Common myeloid progenitor, CD34-positive (primary cell): ENCODE data around the gene TMEM87B.

Experiments
- CTCF ChIA-PET: fragments of 350-600 bp; sonication (Branson Sonifier 250); formaldehyde crosslinking; loops from one replicate; lab custom pipeline; 2021; ENCODE audit warnings: antibody characterized with exemption; lab: Charles Lee
- POLR2A ChIA-PET: fragments of 350-600 bp; sonication (Branson Sonifier 250); formaldehyde crosslinking; loops from one replicate; lab custom pipeline; 2021; ENCODE audit warnings: antibody characterized with exemption; lab: Charles Lee
- DNase-seq, 3 donors: peaks; one replicate each; pipeline versions ENCODE4 v3.0.0 to v3.0.0-alpha.2; 2013
- H3K27ac ChIP-seq, 2 experiments: 1 replicate in 1 of 2; 2 replicates in 1 of 2; pipeline ENCODE4 v1.7.0; 2013; ENCODE audit warnings: inconsistent platforms in 2 of 2, low read length in 2 of 2, mild to moderate bottlenecking in 2 of 2, low read depth in 1 of 2, moderate library complexity in 1 of 2; ENCODE audit not compliant: severe bottlenecking in 2 of 2, insufficient read depth in 1 of 2, poor library complexity in 1 of 2
- H3K27me3 ChIP-seq, 5 experiments: replicated peaks in 2 of 5; 1 replicate in 3 of 5; 2 replicates in 2 of 5; pipeline versions ENCODE4 v1.6.1 to v1.7.0; 2013; ENCODE audit warnings: low read length in 4 of 5, mild to moderate bottlenecking in 2 of 5, moderate library complexity in 2 of 5, inconsistent platforms in 1 of 5; ENCODE audit not compliant: insufficient read depth in 5 of 5, control insufficient read depth in 4 of 5
- H3K36me3 ChIP-seq, 4 experiments: 1 replicate in 2 of 4; 2 replicates in 2 of 4; pipeline versions ENCODE4 v1.6.1 to v1.7.0; 2013; ENCODE audit warnings: low read length in 3 of 4, control low read depth in 1 of 4, mild to moderate bottlenecking in 1 of 4; ENCODE audit not compliant: control insufficient read depth in 4 of 4, insufficient read depth in 4 of 4
- H3K4me1 ChIP-seq, 4 experiments: 1 replicate in 3 of 4; 2 replicates in 1 of 4; pipeline versions ENCODE4 v1.6.1 to v1.7.1; 2013; ENCODE audit warnings: low read length in 3 of 4, mild to moderate bottlenecking in 3 of 4, control low read depth in 1 of 4, inconsistent platforms in 1 of 4, moderate library complexity in 1 of 4; ENCODE audit not compliant: control insufficient read depth in 4 of 4, insufficient read depth in 4 of 4; ENCODE audit errors: control extremely low read depth in 1 of 4
- H3K4me3 ChIP-seq, 7 experiments: 1 replicate in 4 of 7; 2 replicates in 3 of 7; pipeline versions ENCODE4 v1.5.1 to v1.7.0; 2013; ENCODE audit warnings: mild to moderate bottlenecking in 7 of 7, low read length in 6 of 7, moderate library complexity in 6 of 7, inconsistent platforms in 2 of 7, low read depth in 2 of 7, control low read depth in 1 of 7; ENCODE audit not compliant: insufficient read depth in 4 of 7, control insufficient read depth in 1 of 7; ENCODE audit errors: extremely low read depth in 1 of 7
- H3K9me3 ChIP-seq, 5 experiments: 1 replicate in 4 of 5; 2 replicates in 1 of 5; pipeline versions ENCODE4 v1.6.1 to v1.7.1; 2013; ENCODE audit warnings: low read length in 4 of 5, mild to moderate bottlenecking in 2 of 5, inconsistent platforms in 1 of 5, low read depth in 1 of 5, moderate library complexity in 1 of 5; ENCODE audit not compliant: control insufficient read depth in 4 of 5, insufficient read depth in 2 of 5; ENCODE audit errors: control extremely low read depth in 1 of 5
- WGBS: methylation state at CpG from one replicate; pipeline ENCODE4 v1.1.5; 2013; ENCODE audit not compliant: insufficient coverage; 5-methylcytosine and 5-hydroxymethylcytosine counted together

The TMEM87B gene

DNA sequence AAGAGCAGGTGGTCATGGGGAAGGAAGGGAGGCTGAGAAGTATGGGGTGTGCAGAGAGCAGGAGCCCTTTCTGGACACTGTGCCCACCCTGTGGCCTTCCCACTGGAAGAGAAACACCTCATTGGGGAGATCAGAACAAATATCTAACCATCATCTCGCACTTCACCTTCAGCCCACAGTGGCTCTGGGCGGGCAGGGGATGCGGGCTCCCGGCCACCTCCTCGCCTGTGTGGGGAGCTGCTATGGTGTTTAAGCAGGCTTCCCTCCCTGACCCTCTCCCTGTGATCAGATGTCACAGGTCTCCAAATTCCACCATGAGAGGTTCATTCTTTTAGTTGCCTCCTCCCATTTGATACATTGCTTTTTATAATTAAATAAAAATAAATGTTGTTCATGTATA lies 88.1 kb downstream of the TMEM87B start:
- Histone ChIP-seq H3K4me3 (no peak overlapping the region), H3K36me3 (no peaks in the 10 kb centered on the region), H3K4me1 (peaks cover 0 to 12% (median 7%) of the 10 kb centered on the region in 4 experiments), H3K27me3 (peaks cover 0 to 35% (median 16%) of the 10 kb centered on the region in 5 experiments), H3K27ac (no peak overlapping the region), H3K9me3 (peaks cover 0 to under 1% (median 0%) of the 10 kb centered on the region in 5 experiments)
- DNase-seq: no peak
- POLR2A ChIA-PET: no interaction called here
- CTCF ChIA-PET: no interaction called here
- 100% methylated on average over 3 of the region's 5 CpGs for WGBS

DNA sequence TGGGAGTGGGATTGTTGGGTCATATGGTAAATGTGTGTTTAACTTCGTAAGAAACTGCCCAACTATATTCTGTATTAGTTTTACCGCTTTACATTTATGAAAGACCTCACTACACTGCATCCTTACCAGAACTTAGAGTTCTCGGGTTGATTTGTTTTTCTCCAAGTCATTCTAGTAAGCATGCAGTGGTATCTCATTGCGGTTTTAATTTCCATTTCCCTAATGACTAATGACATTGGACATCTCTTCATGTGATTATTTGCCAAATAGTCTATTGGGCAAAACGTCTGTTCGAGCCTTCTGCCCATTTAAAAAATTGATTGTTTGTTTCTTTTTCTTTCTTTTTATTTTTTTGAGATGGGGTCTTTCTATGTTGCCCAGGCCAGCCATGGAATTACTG lies 89.9 kb downstream of the TMEM87B start:
- Histone ChIP-seq H3K4me3 (no peak overlapping the region), H3K27me3 (peaks cover 0 to 32% (median 16%) of the 10 kb centered on the region in 5 experiments), H3K36me3 (no peaks in the 10 kb centered on the region), H3K9me3 (no peaks in the 10 kb centered on the region), H3K27ac (no peak overlapping the region), H3K4me1 (peaks cover 0 to 7% (median 3%) of the 10 kb centered on the region in 4 experiments)
- no peak for DNase-seq
- ChIA-PET CTCF (no interaction called here), POLR2A (no interaction called here)
- WGBS: 96% methylated on average over 3 of the region's 6 CpGs

DNA sequence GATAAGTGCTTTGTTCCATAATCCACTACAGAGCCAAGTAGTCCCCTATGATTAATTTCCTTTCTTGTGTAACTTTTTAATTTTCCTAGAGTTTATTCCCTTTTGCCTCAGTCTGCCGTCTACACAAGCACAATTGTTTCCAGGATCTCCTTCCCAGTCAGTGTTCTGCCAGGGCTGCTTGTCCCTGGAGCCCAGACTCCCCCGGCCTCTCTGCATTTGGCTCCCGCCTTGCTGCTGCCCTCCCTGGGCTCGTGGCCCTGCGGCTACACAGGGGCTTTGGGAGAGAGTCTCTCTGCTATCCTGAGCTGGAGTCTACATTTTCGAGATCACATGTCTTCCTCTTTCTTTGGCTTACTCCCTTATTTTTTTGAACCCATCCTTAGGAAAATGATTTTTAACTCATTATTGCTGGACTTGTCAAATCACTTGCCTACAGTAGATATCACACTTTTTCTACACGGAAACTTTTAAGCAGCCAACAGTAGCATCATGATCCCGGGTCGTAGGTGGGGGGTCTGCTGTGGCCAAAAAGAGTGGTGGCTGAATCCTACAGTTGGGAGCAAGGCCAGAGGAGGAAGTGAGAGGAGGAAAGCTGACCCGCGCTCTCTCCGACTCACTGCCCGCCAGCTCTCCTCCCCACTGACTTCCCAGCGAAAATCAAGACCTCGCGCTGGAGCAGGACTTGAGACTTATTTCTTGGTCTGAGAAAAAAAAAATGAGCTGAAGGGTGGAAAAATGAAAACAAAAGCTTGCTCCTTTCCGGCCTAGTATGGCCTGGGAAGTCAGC lies 92.5 kb downstream of the TMEM87B start:
- H3K27me3 ChIP-seq: peaks cover 0 to 6% (median 1%) of the 10 kb centered on the region in 5 experiments
- CTCF ChIA-PET: no interaction called here
- DNase-seq: no peak
- H3K36me3 ChIP-seq: no peaks in the 10 kb centered on the region
- no peak overlapping the region for H3K27ac ChIP-seq
- POLR2A ChIA-PET: no interaction called here
- 95% methylated on average over 12 of the region's 17 CpGs for WGBS
- no peaks in the 10 kb centered on the region for H3K9me3 ChIP-seq
- H3K4me3 ChIP-seq: no peak overlapping the region
- H3K4me1 ChIP-seq: no peaks in the 10 kb centered on the region

DNA sequence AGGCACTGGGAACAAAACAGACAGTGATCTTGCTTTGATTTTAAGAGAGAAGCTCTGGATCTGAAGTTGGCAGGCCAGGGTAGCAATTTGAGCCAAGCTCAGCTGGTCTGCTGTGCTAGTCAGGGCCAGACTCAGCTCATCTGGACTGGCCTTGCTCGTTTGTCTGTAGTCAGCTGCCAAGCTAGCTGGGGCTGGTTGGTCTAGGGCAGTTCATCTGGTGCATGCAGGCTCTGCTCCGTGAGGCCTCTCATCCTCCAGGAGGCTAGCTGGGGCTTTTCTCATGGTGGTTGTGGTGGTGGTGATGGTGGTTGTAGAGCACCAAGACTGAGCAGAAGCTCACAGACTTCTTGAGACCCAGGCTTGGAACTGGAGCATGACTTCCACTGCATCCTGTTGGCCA lies 93.4 kb downstream of the TMEM87B start:
- H3K27me3 ChIP-seq: no peaks in the 10 kb centered on the region
- CTCF ChIA-PET: no interaction called here
- no peaks in the 10 kb centered on the region for H3K9me3 ChIP-seq
- no peak overlapping the region for H3K27ac ChIP-seq
- no peaks in the 10 kb centered on the region for H3K4me1 ChIP-seq
- POLR2A ChIA-PET: no interaction called here
- no peaks in the 10 kb centered on the region for H3K36me3 ChIP-seq
- DNase-seq: no peak
- H3K4me3 ChIP-seq: no peak overlapping the region
- WGBS: 90% methylated on average over 2 of the region's 2 CpGs

DNA sequence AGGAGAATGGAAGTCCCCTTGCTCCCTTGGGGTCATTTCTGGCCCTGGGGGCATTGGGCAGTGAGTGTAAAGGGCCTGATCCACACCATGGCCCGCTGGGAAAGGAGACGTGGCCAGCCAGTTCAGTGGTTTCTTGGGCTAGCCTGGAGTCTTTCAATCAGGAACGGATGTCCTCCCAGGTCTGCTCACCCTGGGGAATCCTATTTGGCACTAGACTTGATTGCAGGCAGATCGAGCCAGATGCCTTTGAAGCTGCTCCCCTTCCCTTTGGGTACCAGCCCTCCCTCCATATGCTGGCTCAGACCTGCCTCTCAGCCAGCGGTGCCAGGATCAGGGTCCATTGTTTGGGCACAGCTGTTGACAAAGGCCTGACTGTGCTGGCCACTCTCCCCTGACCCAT lies 94.1 kb downstream of the TMEM87B start:
- no peak overlapping the region for H3K27ac ChIP-seq
- ChIA-PET POLR2A (no interaction called here), CTCF (no interaction called here)
- no peak overlapping the region for H3K4me3 ChIP-seq
- WGBS: 100% methylated on average over 5 of the region's 5 CpGs
- no peaks in the 10 kb centered on the region for H3K9me3 ChIP-seq
- H3K27me3 ChIP-seq: no peaks in the 10 kb centered on the region
- no peak for DNase-seq
- H3K36me3 ChIP-seq: no peaks in the 10 kb centered on the region
- H3K4me1 ChIP-seq: no peaks in the 10 kb centered on the region

DNA sequence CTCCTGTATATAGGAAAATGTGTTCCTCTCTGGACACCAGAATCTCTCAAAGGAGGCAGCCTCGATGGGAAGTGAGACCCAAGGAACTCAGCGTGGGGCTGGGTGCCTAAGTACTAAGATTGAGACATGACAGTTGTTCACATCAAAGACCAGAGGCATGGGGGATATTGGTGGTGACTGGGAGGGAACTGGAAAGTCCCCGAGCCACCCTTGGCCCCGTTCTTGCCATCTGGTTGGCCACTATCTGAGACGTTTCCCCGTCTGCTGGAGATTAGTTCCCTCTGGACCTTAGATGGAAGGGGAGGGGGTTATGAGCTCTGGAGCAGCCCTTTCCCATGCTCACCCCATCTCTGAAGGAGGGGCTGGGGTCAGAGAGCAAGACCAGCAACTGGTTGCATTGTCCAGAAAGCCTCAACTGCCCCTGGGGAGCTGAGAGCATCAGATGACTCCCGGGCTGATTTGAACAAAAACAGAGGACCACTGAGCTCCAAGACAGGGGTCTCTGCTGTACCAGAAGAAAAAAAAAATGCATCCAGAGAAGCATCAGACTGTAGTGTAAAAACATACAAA lies 94.9 kb downstream of the TMEM87B start:
- no peak overlapping the region for H3K27ac ChIP-seq
- ChIA-PET CTCF (interaction anchor here (1.7 kb wide), 1 partner anchor 32 kb away, joined by 3 read pairs; no protein-coding TSS in a partner anchor), POLR2A (no interaction called here)

DNA sequence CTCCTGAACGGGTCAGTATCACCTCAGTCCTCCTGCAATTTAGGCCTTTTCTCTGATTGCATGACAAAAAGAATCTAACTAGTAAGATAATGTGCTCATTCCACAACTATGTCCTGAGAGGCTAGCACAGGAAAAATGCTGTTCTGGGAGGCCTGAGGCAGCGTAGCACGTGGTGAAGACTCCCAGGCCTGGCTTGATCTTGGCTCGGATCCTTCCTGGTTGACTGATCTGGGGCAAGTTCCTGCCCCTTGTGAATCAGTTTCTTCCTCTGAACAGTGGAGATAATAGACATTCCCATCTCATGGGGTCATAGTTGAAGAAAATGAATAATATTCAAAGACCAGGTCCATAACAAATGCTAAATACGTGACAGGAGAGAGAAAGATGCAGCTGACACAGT lies 95.4 kb downstream of the TMEM87B start:
- Histone ChIP-seq H3K36me3 (no peaks in the 10 kb centered on the region), H3K27me3 (no peaks in the 10 kb centered on the region), H3K9me3 (no peaks in the 10 kb centered on the region), H3K4me1 (peaks cover 0 to 8% (median 3%) of the 10 kb centered on the region in 4 experiments), H3K27ac (no peak overlapping the region), H3K4me3 (no peak overlapping the region)
- WGBS: 98% methylated on average over 4 of the region's 5 CpGs
- POLR2A ChIA-PET: no interaction called here
- CTCF ChIA-PET: interaction anchor here (1.7 kb wide), 1 partner anchor 31 kb away, joined by 3 read pairs; no protein-coding TSS in a partner anchor
- no peak for DNase-seq

More for the DNA sequence above, 94.9 kb downstream of the TMEM87B start:
- Histone ChIP-seq H3K4me1 (peaks cover 0 to 3% (median under 1%) of the 10 kb centered on the region in 4 experiments), H3K9me3 (no peaks in the 10 kb centered on the region), H3K4me3 (no peak overlapping the region), H3K27me3 (no peaks in the 10 kb centered on the region), H3K36me3 (no peaks in the 10 kb centered on the region)
- DNase-seq: no peak
- 98% methylated on average over 6 of the region's 7 CpGs for WGBS
